Liver (tissue), 9 donors: ENCODE measurements around the gene RIMKLA. TPM values are rescaled to one million over a fixed set of nuclear protein-coding genes. Genes with fewer than 3 reads are reported as not detected.

ENCODE experiments used
- DNase-seq: peaks from one replicate; pipeline ENCODE4 v3.0.0-alpha.2; 2017; ENCODE audit warnings: low spot score
- H3K27ac ChIP-seq, 2 donors: one replicate each; pipeline ENCODE4 v1.7.0; 2013; ENCODE audit warnings: inconsistent platforms in 2 of 2, low read length in 2 of 2, control low read depth in 1 of 2, low read depth in 1 of 2, mild to moderate bottlenecking in 1 of 2
- H3K27me3 ChIP-seq, 4 donors: one replicate each; pipeline versions ENCODE4 v1.6.1 to v1.7.0; 2013; ENCODE audit warnings: low read length in 3 of 4, inconsistent platforms in 1 of 4, mild to moderate bottlenecking in 1 of 4, moderate library complexity in 1 of 4; ENCODE audit not compliant: control insufficient read depth in 4 of 4, insufficient read depth in 4 of 4
- H3K36me3 ChIP-seq, 4 donors: one replicate each; pipeline versions ENCODE4 v1.6.1 to v1.7.0; 2013; ENCODE audit warnings: low read length in 3 of 4, mild to moderate bottlenecking in 3 of 4, low read depth in 1 of 4, moderate library complexity in 1 of 4; ENCODE audit not compliant: control insufficient read depth in 4 of 4, insufficient read depth in 3 of 4
- H3K4me1 ChIP-seq, 4 donors: one replicate each; pipeline versions ENCODE4 v1.6.1 to v1.7.0; 2013; ENCODE audit warnings: low read length in 3 of 4, mild to moderate bottlenecking in 3 of 4, moderate library complexity in 1 of 4; ENCODE audit not compliant: control insufficient read depth in 4 of 4, insufficient read depth in 4 of 4
- H3K4me3 ChIP-seq, 3 donors: one replicate each; pipeline versions ENCODE4 v1.6.1 to v1.7.0; 2013; ENCODE audit warnings: low read length in 3 of 3, control low read depth in 1 of 3, low read depth in 1 of 3, mild to moderate bottlenecking in 1 of 3
- H3K9ac ChIP-seq, 2 donors: one replicate each; pipeline ENCODE4 v1.7.0; 2013; ENCODE audit warnings: low read length in 2 of 2, mild to moderate bottlenecking in 2 of 2, moderate library complexity in 2 of 2, control low read depth in 1 of 2, low read depth in 1 of 2
- H3K9me3 ChIP-seq, 4 donors: one replicate each; pipeline versions ENCODE4 v1.6.1 to v1.7.0; 2013; ENCODE audit warnings: low read length in 3 of 4; ENCODE audit not compliant: control insufficient read depth in 4 of 4
- EGR1 ChIP-seq, 2 donors: IDR thresholded peaks; 2 replicates each; pipeline ENCODE4 v1.6.1; 2016 to 2018; ENCODE audit warnings: antibody characterized with exemption in 2 of 2, low read depth in 2 of 2
- FOXA1 ChIP-seq: IDR thresholded peaks from 2 replicates; pipeline ENCODE4 v1.6.1; 2016; ENCODE audit warnings: antibody characterized with exemption
- FOXA2 ChIP-seq: IDR thresholded peaks from 2 replicates; pipeline ENCODE4 v1.6.1; 2016; ENCODE audit warnings: antibody characterized with exemption
- GABPA ChIP-seq, 2 donors: IDR thresholded peaks in 1 of 2; conservative IDR thresholded peaks in 1 of 2; 2 replicates each; pipeline ENCODE4 v1.6.1; 2016; ENCODE audit warnings: antibody characterized with exemption in 2 of 2, mild to moderate bottlenecking in 1 of 2, moderate library complexity in 1 of 2
- HNF4A ChIP-seq, 2 donors: conservative IDR thresholded peaks; 2 replicates each; pipeline ENCODE4 v1.6.1; 2016; ENCODE audit warnings: antibody characterized with exemption in 2 of 2, mild to moderate bottlenecking in 2 of 2
- HNF4G ChIP-seq: IDR thresholded peaks from 2 replicates; pipeline ENCODE4 v1.6.1; 2016; ENCODE audit warnings: antibody characterized with exemption
- JUND ChIP-seq, 2 donors: IDR thresholded peaks; 2 replicates each; pipeline ENCODE4 v1.6.1; 2016; ENCODE audit warnings: antibody characterized with exemption in 2 of 2
- NR2F2 ChIP-seq: IDR thresholded peaks from 2 replicates; pipeline ENCODE4 v1.6.1; 2016; ENCODE audit warnings: antibody characterized with exemption
- RAD21 ChIP-seq, 2 donors: IDR thresholded peaks; 2 replicates each; pipeline ENCODE4 v1.6.1; 2016; ENCODE audit warnings: antibody characterized with exemption in 2 of 2, mild to moderate bottlenecking in 2 of 2
- RXRA ChIP-seq, 2 donors: IDR thresholded peaks; 2 replicates each; pipeline ENCODE4 v1.6.1; 2017 to 2018; ENCODE audit warnings: antibody characterized with exemption in 2 of 2, mild to moderate bottlenecking in 1 of 2
- TAF1 ChIP-seq: conservative IDR thresholded peaks from 2 replicates; pipeline ENCODE4 v1.6.1; 2016; ENCODE audit warnings: antibody characterized with exemption, mild to moderate bottlenecking
- YY1 ChIP-seq: IDR thresholded peaks from 2 replicates; pipeline ENCODE4 v1.6.1; 2016; ENCODE audit warnings: antibody characterized with exemption, mild to moderate bottlenecking
- WGBS: extraction: QIAGEN DNeasy Blood & Tissue Kit; methylation state at CpG from one replicate; pipeline ENCODE4 v1.1.7; 2013; 5-methylcytosine and 5-hydroxymethylcytosine counted together
- polyA plus RNA-seq, 2 donors: library from polyadenylated mRNA; stranded (reverse) in 1 of 2; unstranded in 1 of 2; fragments of 200-250 nt in 1 of 2; fragments of >200 nt in 1 of 2; fragmentation: Nextera tagmentation in 1 of 2; extraction: Ambion mirVana in 1 of 2; gene quantifications; one replicate each; pipeline versions ENCODE4 v1.2.1 to v1.2.3, GENCODE V29; 2013 to 2015
- total RNA-seq, 2 donors: library from RNA; depleted of rRNA; stranded (reverse); fragments of >200 nt; gene quantifications; one replicate each; pipeline ENCODE4 v1.2.3, GENCODE V29; 2014
- TF ChIP-seq, protein P1 (sequence below): IDR thresholded peaks from 2 replicates; pipeline ENCODE4 v1.6.1; 2016; ENCODE audit warnings: antibody characterized with exemption
- TF ChIP-seq, protein P2 (sequence below): IDR thresholded peaks from 2 replicates; pipeline ENCODE4 v1.6.1; 2016; ENCODE audit warnings: antibody characterized with exemption, mild to moderate bottlenecking
- TF ChIP-seq, protein P3 (sequence below): fragments of 150-350 bp; IDR thresholded peaks from 2 replicates; pipeline ENCODE4 v1.5.1; 2017; ENCODE audit warnings: improper control_type of control experiment, low read depth, low read length; ENCODE audit not compliant: missing input control
- TF ChIP-seq, protein P4 (sequence below): IDR thresholded peaks from 2 replicates; pipeline ENCODE4 v1.6.1; 2016; ENCODE audit warnings: antibody characterized with exemption
- donor health status: healthy.
- donor health status: healthy.
- donor health status: healthy.
- donor health status: healthy.
- donor health status: healthy.

The RIMKLA gene
- total and polyA plus RNA-seq, 4 donors, result 0.03 to 0.09 (median 0.08) TPM

DNA sequence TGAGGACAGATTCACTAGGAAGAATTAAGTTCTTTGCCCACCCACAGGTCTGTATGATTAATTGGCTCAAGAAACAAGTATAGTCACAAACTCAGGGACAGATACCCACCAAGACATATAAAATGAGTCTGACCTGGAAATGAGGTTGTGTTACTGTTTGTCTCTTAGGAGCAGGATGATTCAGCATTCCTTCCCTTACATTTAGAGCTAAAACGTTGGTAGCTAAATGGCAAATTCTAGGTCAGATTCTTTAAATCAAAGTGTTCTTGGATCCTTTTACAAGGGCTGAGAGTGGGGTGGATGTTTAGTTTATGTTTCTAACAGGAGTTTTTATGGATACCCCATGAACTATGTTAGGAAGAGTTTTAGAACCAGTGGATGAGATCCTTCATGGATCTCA is 4.7 kb downstream of the RIMKLA start:
- Histone ChIP-seq H3K27ac (no peak overlapping the region), H3K9me3 (no peaks in the 10 kb centered on the region), H3K4me1 (peaks cover 4 to 9% (median 6%) of the 10 kb centered on the region in 4 donors), H3K9ac (no peak overlapping the region), H3K36me3 (no peaks in the 10 kb centered on the region), H3K27me3 (peaks cover 0 to 5% (median 2%) of the 10 kb centered on the region in 4 donors), H3K4me3 (no peak overlapping the region)
- TF ChIP-seq JUND (IDR thresholded peaks at IDR 0.05) (no peak), HNF4G (no peak)
- WGBS, result 40% methylated on average over 1 of the region's 1 CpG
- no peak for DNase-seq

DNA sequence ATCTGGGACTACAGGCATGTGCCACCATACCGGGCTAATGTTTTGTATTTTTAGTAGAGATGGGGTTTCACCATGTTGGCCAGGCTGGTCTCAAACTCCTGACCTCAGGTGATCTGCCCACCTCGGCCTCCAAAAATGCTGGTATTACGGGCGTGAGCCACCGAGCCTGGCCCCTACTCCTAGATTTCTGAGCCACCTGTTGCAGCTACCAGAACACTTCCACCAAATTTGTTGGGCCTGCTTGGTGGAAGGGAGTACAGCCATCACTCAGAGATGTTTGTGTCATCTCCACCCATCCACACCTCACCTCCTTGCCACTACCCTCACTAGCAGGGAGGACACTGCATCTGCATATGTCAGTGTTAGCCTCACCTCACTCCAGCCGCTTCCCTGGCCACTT is 5.5 kb downstream of the RIMKLA start:
- no peak overlapping the region for H3K4me3 ChIP-seq
- H3K9ac ChIP-seq, result no peak overlapping the region
- TF ChIP-seq TAF1 (no peak), FOXA2 (no peak), GABPA (IDR thresholded peaks at IDR 0.05 in 1 of 2, conservative IDR thresholded peaks at IDR 0.05 in 1 of 2) (no peak), JUND (IDR thresholded peaks at IDR 0.05) (no peak), RAD21 (IDR thresholded peaks at IDR 0.05) (no peak), HNF4A (conservative IDR thresholded peaks at IDR 0.05) (no peak), YY1 (no peak)
- TF ChIP-seq, protein P1, sequence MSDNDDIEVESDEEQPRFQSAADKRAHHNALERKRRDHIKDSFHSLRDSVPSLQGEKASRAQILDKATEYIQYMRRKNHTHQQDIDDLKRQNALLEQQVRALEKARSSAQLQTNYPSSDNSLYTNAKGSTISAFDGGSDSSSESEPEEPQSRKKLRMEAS, result no peak
- TF ChIP-seq, protein P2, sequence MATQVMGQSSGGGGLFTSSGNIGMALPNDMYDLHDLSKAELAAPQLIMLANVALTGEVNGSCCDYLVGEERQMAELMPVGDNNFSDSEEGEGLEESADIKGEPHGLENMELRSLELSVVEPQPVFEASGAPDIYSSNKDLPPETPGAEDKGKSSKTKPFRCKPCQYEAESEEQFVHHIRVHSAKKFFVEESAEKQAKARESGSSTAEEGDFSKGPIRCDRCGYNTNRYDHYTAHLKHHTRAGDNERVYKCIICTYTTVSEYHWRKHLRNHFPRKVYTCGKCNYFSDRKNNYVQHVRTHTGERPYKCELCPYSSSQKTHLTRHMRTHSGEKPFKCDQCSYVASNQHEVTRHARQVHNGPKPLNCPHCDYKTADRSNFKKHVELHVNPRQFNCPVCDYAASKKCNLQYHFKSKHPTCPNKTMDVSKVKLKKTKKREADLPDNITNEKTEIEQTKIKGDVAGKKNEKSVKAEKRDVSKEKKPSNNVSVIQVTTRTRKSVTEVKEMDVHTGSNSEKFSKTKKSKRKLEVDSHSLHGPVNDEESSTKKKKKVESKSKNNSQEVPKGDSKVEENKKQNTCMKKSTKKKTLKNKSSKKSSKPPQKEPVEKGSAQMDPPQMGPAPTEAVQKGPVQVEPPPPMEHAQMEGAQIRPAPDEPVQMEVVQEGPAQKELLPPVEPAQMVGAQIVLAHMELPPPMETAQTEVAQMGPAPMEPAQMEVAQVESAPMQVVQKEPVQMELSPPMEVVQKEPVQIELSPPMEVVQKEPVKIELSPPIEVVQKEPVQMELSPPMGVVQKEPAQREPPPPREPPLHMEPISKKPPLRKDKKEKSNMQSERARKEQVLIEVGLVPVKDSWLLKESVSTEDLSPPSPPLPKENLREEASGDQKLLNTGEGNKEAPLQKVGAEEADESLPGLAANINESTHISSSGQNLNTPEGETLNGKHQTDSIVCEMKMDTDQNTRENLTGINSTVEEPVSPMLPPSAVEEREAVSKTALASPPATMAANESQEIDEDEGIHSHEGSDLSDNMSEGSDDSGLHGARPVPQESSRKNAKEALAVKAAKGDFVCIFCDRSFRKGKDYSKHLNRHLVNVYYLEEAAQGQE, result no peak
- TF ChIP-seq, protein P3, sequence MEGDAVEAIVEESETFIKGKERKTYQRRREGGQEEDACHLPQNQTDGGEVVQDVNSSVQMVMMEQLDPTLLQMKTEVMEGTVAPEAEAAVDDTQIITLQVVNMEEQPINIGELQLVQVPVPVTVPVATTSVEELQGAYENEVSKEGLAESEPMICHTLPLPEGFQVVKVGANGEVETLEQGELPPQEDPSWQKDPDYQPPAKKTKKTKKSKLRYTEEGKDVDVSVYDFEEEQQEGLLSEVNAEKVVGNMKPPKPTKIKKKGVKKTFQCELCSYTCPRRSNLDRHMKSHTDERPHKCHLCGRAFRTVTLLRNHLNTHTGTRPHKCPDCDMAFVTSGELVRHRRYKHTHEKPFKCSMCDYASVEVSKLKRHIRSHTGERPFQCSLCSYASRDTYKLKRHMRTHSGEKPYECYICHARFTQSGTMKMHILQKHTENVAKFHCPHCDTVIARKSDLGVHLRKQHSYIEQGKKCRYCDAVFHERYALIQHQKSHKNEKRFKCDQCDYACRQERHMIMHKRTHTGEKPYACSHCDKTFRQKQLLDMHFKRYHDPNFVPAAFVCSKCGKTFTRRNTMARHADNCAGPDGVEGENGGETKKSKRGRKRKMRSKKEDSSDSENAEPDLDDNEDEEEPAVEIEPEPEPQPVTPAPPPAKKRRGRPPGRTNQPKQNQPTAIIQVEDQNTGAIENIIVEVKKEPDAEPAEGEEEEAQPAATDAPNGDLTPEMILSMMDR, result no peak
- H3K4me1 ChIP-seq, result peaks cover under 1 to 2% (median 2%) of the 10 kb centered on the region in 4 donors
- peaks cover 0 to 5% (median 2%) of the 10 kb centered on the region in 4 donors for H3K27me3 ChIP-seq
- no peaks in the 10 kb centered on the region for H3K36me3 ChIP-seq
- no peaks in the 10 kb centered on the region for H3K9me3 ChIP-seq
- DNase-seq, result no peak
- WGBS, result 94% methylated on average over 6 of the region's 6 CpGs
- no peak overlapping the region for H3K27ac ChIP-seq

DNA sequence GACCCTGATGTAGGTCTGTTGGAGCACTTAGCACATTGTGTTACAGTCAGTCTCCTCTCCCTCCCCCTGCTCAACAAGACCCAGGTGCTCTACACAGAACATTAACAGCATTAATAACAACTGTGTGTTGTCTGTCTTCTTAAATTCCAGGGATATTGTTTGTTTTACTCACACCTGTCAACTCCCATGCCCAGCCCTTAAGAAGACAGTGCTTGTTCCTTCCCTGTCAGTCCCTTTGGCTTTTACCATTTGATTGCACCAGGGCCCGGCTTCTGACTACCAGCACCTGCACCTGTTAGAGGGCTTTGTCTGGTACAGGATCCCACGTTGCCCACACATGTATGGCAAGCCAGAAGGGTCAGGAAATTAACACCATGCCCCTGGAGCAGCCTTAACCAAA is 11.7 kb downstream of the RIMKLA start:
- DNase-seq, result no peak
- Histone ChIP-seq H3K36me3 (no peaks in the 10 kb centered on the region), H3K4me3 (no peak overlapping the region), H3K9me3 (no peaks in the 10 kb centered on the region), H3K27me3 (no peaks in the 10 kb centered on the region), H3K27ac (no peak overlapping the region), H3K9ac (no peak overlapping the region), H3K4me1 (no peaks in the 10 kb centered on the region)
- TF ChIP-seq GABPA (IDR thresholded peaks at IDR 0.05 in 1 of 2, conservative IDR thresholded peaks at IDR 0.05 in 1 of 2), result no peak
- TF ChIP-seq, protein P1, result no peak
- TF ChIP-seq EGR1 (IDR thresholded peaks at IDR 0.05; ENCODE audit: low read depth in 2 of 2), result no peak
- TF ChIP-seq TAF1, result no peak
- no peak for TF ChIP-seq YY1
- no peak for TF ChIP-seq RAD21 (IDR thresholded peaks at IDR 0.05)
- TF ChIP-seq HNF4A (conservative IDR thresholded peaks at IDR 0.05), result no peak
- no peak for TF ChIP-seq RXRA (IDR thresholded peaks at IDR 0.05)
- TF ChIP-seq, protein P2, result no peak
- no peak for TF ChIP-seq FOXA1
- TF ChIP-seq JUND (IDR thresholded peaks at IDR 0.05), result no peak
- TF ChIP-seq, protein P4, sequence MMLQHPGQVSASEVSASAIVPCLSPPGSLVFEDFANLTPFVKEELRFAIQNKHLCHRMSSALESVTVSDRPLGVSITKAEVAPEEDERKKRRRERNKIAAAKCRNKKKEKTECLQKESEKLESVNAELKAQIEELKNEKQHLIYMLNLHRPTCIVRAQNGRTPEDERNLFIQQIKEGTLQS, result no peak
- TF ChIP-seq HNF4G, result no peak
- no peak for TF ChIP-seq NR2F2
- 83% methylated on average over 2 of the region's 2 CpGs for WGBS
